HG03378 (cell line): Measurements from ENCODE around the gene LDAF1.
"Not testable (repeated sequence)": the region's sequence is repeated elsewhere in the genome, so short reads cannot be mapped to it uniquely, and the experiment has no call there.

Experiments
- ATAC-seq: cut with Tn5 transposase; IDR thresholded peaks from one replicate; pipeline ENCODE4 v1.9.1; 2021; ENCODE audit warnings: mild to moderate bottlenecking, moderate library complexity; ENCODE audit not compliant: unreplicated experiment

Gene LDAF1

GRCh38 chr16:21194771-21195301, 36.4 kb downstream of the LDAF1 start:
- no peak for ATAC-seq

GRCh38 chr16:21195330-21195729, 36.9 kb downstream of the LDAF1 start:
- not testable (repeated sequence) for ATAC-seq

GRCh38 chr16:21197112-21197511, 38.6 kb downstream of the LDAF1 start:
- no peak for ATAC-seq

- no peak for ATAC-seq
These were observed 39.1 kb downstream of the LDAF1 start for GRCh38 chr16:21197621-21198020.

GRCh38 chr16:21199607-21200218, 41.2 kb downstream of the LDAF1 start:
- no peak for ATAC-seq

GRCh38 chr16:21203155-21203797, 44.8 kb downstream of the LDAF1 start:
- ATAC-seq: no peak

GRCh38 chr16:21205303-21205702, 46.8 kb downstream of the LDAF1 start:
- ATAC-seq: no peak

GRCh38 chr16:21206550-21206949, 48.1 kb downstream of the LDAF1 start:
- no peak for ATAC-seq

GRCh38 chr16:21208446-21209230, 50.2 kb downstream of the LDAF1 start:
- ATAC-seq: no peak

GRCh38 chr16:21211486-21211885, 53.0 kb downstream of the LDAF1 start, which contains the start of gene ZP2:
ZP2 (minus strand) TSS chr16:21211574; CDS start chr16:21211547, 27 bp downstream.
- no peak for ATAC-seq

GRCh38 chr16:21214086-21214485, 55.6 kb downstream of the LDAF1 start:
- no peak for ATAC-seq

GRCh38 chr16:21217121-21217520, 58.6 kb downstream of the LDAF1 start:
- no peak for ATAC-seq

GRCh38 chr16:21218153-21218552, 59.7 kb downstream of the LDAF1 start:
- no peak for ATAC-seq

GRCh38 chr16:21219551-21219950, 61.1 kb downstream of the LDAF1 start:
- ATAC-seq: no peak

- ATAC-seq: no peak
These were observed 64.2 kb downstream of the LDAF1 start for GRCh38 chr16:21222495-21223337.

- no peak for ATAC-seq
These were observed 65.3 kb downstream of the LDAF1 start for GRCh38 chr16:21223787-21224186.

- no peak for ATAC-seq
These were observed 66.3 kb downstream of the LDAF1 start for GRCh38 chr16:21224800-21225199.

- no peak for ATAC-seq
These were observed 68.3 kb downstream of the LDAF1 start for GRCh38 chr16:21226749-21227148.

GRCh38 chr16:21227866-21228265, 69.4 kb downstream of the LDAF1 start:
- ATAC-seq: no peak

- no peak for ATAC-seq
These were observed 69.9 kb downstream of the LDAF1 start for GRCh38 chr16:21228361-21228872.
